ENCODE data around the gene SIM2.

The SIM2 gene

GRCh38 chr21:36709030-36709867, 10.3 kb downstream of the SIM2 start:
- Histone ChIP-seq H3K27me3 (ENCODE audit: control insufficient read depth, insufficient read depth, low read length) (peaks cover 100% of the 10 kb centered on the region), H3K9ac (ENCODE audit: low read length) (no peak overlapping the region), H3K4me3 (ENCODE audit: low read length) (no peak overlapping the region), H3K9me3 (ENCODE audit: control insufficient read depth, low read depth, low read length) (no peaks in the 10 kb centered on the region), H3K27ac (ENCODE audit: low read length) (no peak overlapping the region), H3K36me3 (ENCODE audit: control insufficient read depth, low read depth, low read length) (no peaks in the 10 kb centered on the region), H3K4me1 (ENCODE audit: control insufficient read depth, low read depth, low read length) (peaks cover 22% of the 10 kb centered on the region)

- Histone ChIP-seq H3K27ac (ENCODE audit: low read length) (no peak overlapping the region), H3K9me3 (ENCODE audit: control insufficient read depth, low read depth, low read length) (no peaks in the 10 kb centered on the region), H3K36me3 (ENCODE audit: control insufficient read depth, low read depth, low read length) (no peaks in the 10 kb centered on the region), H3K27me3 (ENCODE audit: control insufficient read depth, insufficient read depth, low read length) (peaks cover 100% of the 10 kb centered on the region), H3K9ac (ENCODE audit: low read length) (no peak overlapping the region), H3K4me3 (ENCODE audit: low read length) (peak overlapping the region; percentile 44), H3K4me1 (ENCODE audit: control insufficient read depth, low read depth, low read length) (peaks cover 22% of the 10 kb centered on the region)
Observed at GRCh38 chr21:36709868-36710728, 11.2 kb downstream of the SIM2 start.

GRCh38 chr21:36710729-36711048, 11.8 kb downstream of the SIM2 start:
- Histone ChIP-seq H3K27ac (ENCODE audit: low read length) (no peak overlapping the region), H3K4me1 (ENCODE audit: control insufficient read depth, low read depth, low read length) (peaks cover 22% of the 10 kb centered on the region), H3K9me3 (ENCODE audit: control insufficient read depth, low read depth, low read length) (no peaks in the 10 kb centered on the region), H3K36me3 (ENCODE audit: control insufficient read depth, low read depth, low read length) (no peaks in the 10 kb centered on the region), H3K9ac (ENCODE audit: low read length) (no peak overlapping the region), H3K4me3 (ENCODE audit: low read length) (peak overlapping the region; percentile 44), H3K27me3 (ENCODE audit: control insufficient read depth, insufficient read depth, low read length) (peaks cover 94% of the 10 kb centered on the region)

GRCh38 chr21:36713746-36714145, 14.8 kb downstream of the SIM2 start:
- Histone ChIP-seq H3K9ac (ENCODE audit: low read length) (no peak overlapping the region), H3K4me3 (ENCODE audit: low read length) (no peak overlapping the region), H3K9me3 (ENCODE audit: control insufficient read depth, low read depth, low read length) (no peaks in the 10 kb centered on the region), H3K36me3 (ENCODE audit: control insufficient read depth, low read depth, low read length) (no peaks in the 10 kb centered on the region), H3K27ac (ENCODE audit: low read length) (no peak overlapping the region), H3K27me3 (ENCODE audit: control insufficient read depth, insufficient read depth, low read length) (peaks cover 64% of the 10 kb centered on the region), H3K4me1 (ENCODE audit: control insufficient read depth, low read depth, low read length) (peaks cover 10% of the 10 kb centered on the region)

GRCh38 chr21:36716387-36716786, 17.5 kb downstream of the SIM2 start:
- no peak overlapping the region for H3K9ac ChIP-seq (ENCODE audit: low read length)
- peaks cover 37% of the 10 kb centered on the region for H3K27me3 ChIP-seq (ENCODE audit: control insufficient read depth, insufficient read depth, low read length)
- no peak overlapping the region for H3K4me3 ChIP-seq (ENCODE audit: low read length)
- H3K4me1 ChIP-seq (ENCODE audit: control insufficient read depth, low read depth, low read length): peaks cover under 1% of the 10 kb centered on the region
- H3K27ac ChIP-seq (ENCODE audit: low read length): no peak overlapping the region
- H3K36me3 ChIP-seq (ENCODE audit: control insufficient read depth, low read depth, low read length): no peaks in the 10 kb centered on the region
- H3K9me3 ChIP-seq (ENCODE audit: control insufficient read depth, low read depth, low read length): no peaks in the 10 kb centered on the region

GRCh38 chr21:36716836-36717235, 17.9 kb downstream of the SIM2 start:
- Histone ChIP-seq H3K9ac (ENCODE audit: low read length) (no peak overlapping the region), H3K4me1 (ENCODE audit: control insufficient read depth, low read depth, low read length) (no peaks in the 10 kb centered on the region), H3K27ac (ENCODE audit: low read length) (no peak overlapping the region), H3K9me3 (ENCODE audit: control insufficient read depth, low read depth, low read length) (no peaks in the 10 kb centered on the region), H3K36me3 (ENCODE audit: control insufficient read depth, low read depth, low read length) (no peaks in the 10 kb centered on the region), H3K27me3 (ENCODE audit: control insufficient read depth, insufficient read depth, low read length) (peaks cover 33% of the 10 kb centered on the region), H3K4me3 (ENCODE audit: low read length) (no peak overlapping the region)

GRCh38 chr21:36717976-36718375, 19.1 kb downstream of the SIM2 start:
- no peaks in the 10 kb centered on the region for H3K4me1 ChIP-seq (ENCODE audit: control insufficient read depth, low read depth, low read length)
- no peaks in the 10 kb centered on the region for H3K36me3 ChIP-seq (ENCODE audit: control insufficient read depth, low read depth, low read length)
- no peak overlapping the region for H3K4me3 ChIP-seq (ENCODE audit: low read length)
- no peaks in the 10 kb centered on the region for H3K9me3 ChIP-seq (ENCODE audit: control insufficient read depth, low read depth, low read length)
- H3K27ac ChIP-seq (ENCODE audit: low read length): no peak overlapping the region
- H3K27me3 ChIP-seq (ENCODE audit: control insufficient read depth, insufficient read depth, low read length): peaks cover 22% of the 10 kb centered on the region
- no peak overlapping the region for H3K9ac ChIP-seq (ENCODE audit: low read length)

- no peaks in the 10 kb centered on the region for H3K4me1 ChIP-seq (ENCODE audit: control insufficient read depth, low read depth, low read length)
- no peak overlapping the region for H3K27ac ChIP-seq (ENCODE audit: low read length)
- no peaks in the 10 kb centered on the region for H3K36me3 ChIP-seq (ENCODE audit: control insufficient read depth, low read depth, low read length)
- no peak overlapping the region for H3K4me3 ChIP-seq (ENCODE audit: low read length)
- no peaks in the 10 kb centered on the region for H3K9me3 ChIP-seq (ENCODE audit: control insufficient read depth, low read depth, low read length)
- no peak overlapping the region for H3K9ac ChIP-seq (ENCODE audit: low read length)
- H3K27me3 ChIP-seq (ENCODE audit: control insufficient read depth, insufficient read depth, low read length): peaks cover 11% of the 10 kb centered on the region
Observed at GRCh38 chr21:36718951-36719501, 20.1 kb downstream of the SIM2 start.

- Histone ChIP-seq H3K27me3 (ENCODE audit: control insufficient read depth, insufficient read depth, low read length) (peaks cover 5% of the 10 kb centered on the region), H3K27ac (ENCODE audit: low read length) (no peak overlapping the region), H3K9ac (ENCODE audit: low read length) (no peak overlapping the region), H3K4me1 (ENCODE audit: control insufficient read depth, low read depth, low read length) (no peaks in the 10 kb centered on the region), H3K36me3 (ENCODE audit: control insufficient read depth, low read depth, low read length) (no peaks in the 10 kb centered on the region), H3K4me3 (ENCODE audit: low read length) (no peak overlapping the region), H3K9me3 (ENCODE audit: control insufficient read depth, low read depth, low read length) (no peaks in the 10 kb centered on the region)
Observed at GRCh38 chr21:36719614-36720013, 20.7 kb downstream of the SIM2 start.

GRCh38 chr21:36721817-36722216, 22.9 kb downstream of the SIM2 start:
- Histone ChIP-seq H3K4me3 (ENCODE audit: low read length) (no peak overlapping the region), H3K9me3 (ENCODE audit: control insufficient read depth, low read depth, low read length) (no peaks in the 10 kb centered on the region), H3K4me1 (ENCODE audit: control insufficient read depth, low read depth, low read length) (no peaks in the 10 kb centered on the region), H3K27ac (ENCODE audit: low read length) (no peak overlapping the region), H3K27me3 (ENCODE audit: control insufficient read depth, insufficient read depth, low read length) (no peaks in the 10 kb centered on the region), H3K36me3 (ENCODE audit: control insufficient read depth, low read depth, low read length) (no peaks in the 10 kb centered on the region), H3K9ac (ENCODE audit: low read length) (no peak overlapping the region)

- no peak overlapping the region for H3K4me3 ChIP-seq (ENCODE audit: low read length)
- no peak overlapping the region for H3K9ac ChIP-seq (ENCODE audit: low read length)
- H3K27me3 ChIP-seq (ENCODE audit: control insufficient read depth, insufficient read depth, low read length): no peaks in the 10 kb centered on the region
- no peaks in the 10 kb centered on the region for H3K9me3 ChIP-seq (ENCODE audit: control insufficient read depth, low read depth, low read length)
- H3K4me1 ChIP-seq (ENCODE audit: control insufficient read depth, low read depth, low read length): no peaks in the 10 kb centered on the region
- no peak overlapping the region for H3K27ac ChIP-seq (ENCODE audit: low read length)
- H3K36me3 ChIP-seq (ENCODE audit: control insufficient read depth, low read depth, low read length): no peaks in the 10 kb centered on the region
Observed at GRCh38 chr21:36722370-36723368, 23.8 kb downstream of the SIM2 start.
